H1 (cell line): ENCODE results near the gene EGFLAM. TPM values are rescaled to one million over a fixed set of nuclear protein-coding genes. Genes with fewer than 3 reads are reported as not detected.

Source experiments
- CTCF ChIA-PET: fragments of 300-600 bp; sonication (Branson Sonifier 250); formaldehyde crosslinking; loops from one replicate; lab custom pipeline; 2021; ENCODE audit not compliant: partially characterized antibody; lab: Charles Lee
- POLR2A ChIA-PET: fragments of 300-600 bp; sonication (Branson Sonifier 250); formaldehyde crosslinking; loops from one replicate; lab custom pipeline; 2021; ENCODE audit warnings: inconsistent platforms; ENCODE audit not compliant: partially characterized antibody; lab: Charles Lee
- DNase-seq, 2 experiments: peaks; one replicate each; pipeline versions ENCODE4 v3.0.0 to v3.0.0-alpha.2; 2010 to 2022; ENCODE audit warnings: low spot score in 2 of 2, low read depth in 1 of 2, mixed read lengths in 1 of 2
- FAIRE-seq: peaks from 2 replicates; lab custom pipeline; 2011; peaks lifted over from hg19 to GRCh38; lab: Jason Lieb, UNC
- H2AFZ ChIP-seq: 2 replicates; pipeline ENCODE4 v1.8.1; 2012; ENCODE audit warnings: low read length, inconsistent platforms
- H2AK5ac ChIP-seq: 2 replicates; pipeline ENCODE4 v1.6.1; 2013; ENCODE audit warnings: low read depth, low read length
- H2BK120ac ChIP-seq: replicated peaks from 2 replicates; pipeline ENCODE3; 2013; ENCODE audit warnings: low read depth, low read length, inconsistent platforms
- H2BK12ac ChIP-seq: 2 replicates; pipeline ENCODE4 v1.6.1; 2013; ENCODE audit warnings: low read depth, low read length
- H2BK15ac ChIP-seq: 2 replicates; pipeline ENCODE4 v1.6.1; 2013; ENCODE audit warnings: low read length
- H2BK20ac ChIP-seq: 2 replicates; pipeline ENCODE4 v1.6.1; 2013; ENCODE audit warnings: low read length
- H2BK5ac ChIP-seq: 2 replicates; pipeline ENCODE4 v1.6.1; 2013; ENCODE audit warnings: low read depth, low read length
- H3K14ac ChIP-seq: 2 replicates; pipeline ENCODE4 v1.6.1; 2013; ENCODE audit warnings: inconsistent platforms; ENCODE audit not compliant: insufficient read length
- H3K18ac ChIP-seq: 2 replicates; pipeline ENCODE4 v1.6.1; 2013; ENCODE audit warnings: low read length; ENCODE audit errors: extremely low read depth
- H3K23ac ChIP-seq: 2 replicates; pipeline ENCODE4 v1.6.1; 2013; ENCODE audit warnings: inconsistent platforms; ENCODE audit not compliant: insufficient read length
- H3K23me2 ChIP-seq: 2 replicates; pipeline ENCODE4 v1.6.1; 2013; ENCODE audit warnings: low read depth, low read length
- H3K27ac ChIP-seq: 2 replicates; pipeline ENCODE4 v1.6.1; 2011; ENCODE audit warnings: low read depth, low read length, inconsistent platforms
- H3K27me3 ChIP-seq, 4 experiments: replicated peaks in 1 of 4; 1 replicate in 1 of 4; 2 replicates in 3 of 4; pipeline versions ENCODE4 v1.6.1 to v1.8.1; 2011 to 2013; ENCODE audit warnings: low read length in 3 of 4, mild to moderate bottlenecking in 3 of 4, inconsistent platforms in 2 of 4, mixed read lengths in 2 of 4, moderate library complexity in 1 of 4; ENCODE audit not compliant: control insufficient read depth in 3 of 4, insufficient read depth in 3 of 4; ENCODE audit errors: extremely low read depth in 1 of 4
- H3K36me3 ChIP-seq, 4 experiments: 2 replicates each; pipeline versions ENCODE4 v1.6.1 to v1.8.1; 2011 to 2013; ENCODE audit warnings: mild to moderate bottlenecking in 4 of 4, low read length in 3 of 4, moderate library complexity in 2 of 4, control low read depth in 1 of 4, inconsistent platforms in 1 of 4; ENCODE audit not compliant: insufficient read depth in 4 of 4, control insufficient read depth in 2 of 4
- H3K4ac ChIP-seq: replicated peaks from 2 replicates; pipeline ENCODE3; 2013; ENCODE audit warnings: low read length, low read depth, mixed read lengths, inconsistent platforms; ENCODE audit not compliant: insufficient read length
- H3K4me1 ChIP-seq, 4 experiments: replicated peaks in 1 of 4; 1 replicate in 1 of 4; 2 replicates in 3 of 4; pipeline versions ENCODE4 v1.6.1 to v1.8.1; 2011 to 2013; ENCODE audit warnings: low read length in 3 of 4, inconsistent platforms in 2 of 4, mixed read lengths in 1 of 4; ENCODE audit not compliant: insufficient read depth in 4 of 4, control insufficient read depth in 3 of 4
- H3K4me2 ChIP-seq, 2 experiments: 2 replicates each; pipeline versions ENCODE4 v1.6.1 to v1.8.1; 2011 to 2013; ENCODE audit warnings: low read depth in 2 of 2, low read length in 2 of 2, control low read depth in 1 of 2, inconsistent platforms in 1 of 2, mild to moderate bottlenecking in 1 of 2; ENCODE audit not compliant: insufficient read depth in 1 of 2
- H3K4me3 ChIP-seq, 4 experiments: fragments of 200-600, 300-600 bp in 1 of 4; sonication (generic), shearing (Covaris generic), sonication (Bioruptor Twin) in 1 of 4; 2 replicates each; pipeline versions ENCODE4 v1.5.1 to v1.8.1; 2011 to 2016; ENCODE audit warnings: low read length in 4 of 4, low read depth in 3 of 4, control low read depth in 2 of 4, inconsistent platforms in 2 of 4, mild to moderate bottlenecking in 2 of 4, mixed read lengths in 1 of 4, moderate library complexity in 1 of 4; ENCODE audit not compliant: insufficient read depth in 2 of 4; ENCODE audit errors: extremely low read depth in 1 of 4
- H3K56ac ChIP-seq: replicated peaks from 2 replicates; pipeline ENCODE3; 2013; ENCODE audit warnings: low read depth, mild to moderate bottlenecking, mixed read lengths, low read length, inconsistent platforms; ENCODE audit not compliant: insufficient read length
- H3K79me1 ChIP-seq: 2 replicates; pipeline ENCODE4 v1.6.1; 2013; ENCODE audit warnings: low read depth, low read length, control low read depth
- H3K79me2 ChIP-seq, 2 experiments: 2 replicates each; pipeline versions ENCODE4 v1.6.1 to v1.8.1; 2012 to 2013; ENCODE audit warnings: low read length in 2 of 2, mild to moderate bottlenecking in 2 of 2, inconsistent platforms in 1 of 2; ENCODE audit not compliant: insufficient read depth in 2 of 2, control insufficient read depth in 1 of 2
- H3K9ac ChIP-seq, 4 experiments: replicated peaks in 1 of 4; 1 replicate in 1 of 4; 2 replicates in 3 of 4; pipeline versions ENCODE4 v1.6.1 to v1.8.1; 2011 to 2013; ENCODE audit warnings: low read depth in 3 of 4, low read length in 3 of 4, control low read depth in 2 of 4, mild to moderate bottlenecking in 2 of 4, moderate library complexity in 2 of 4, inconsistent platforms in 1 of 4; ENCODE audit errors: extremely low read depth in 1 of 4
- H3K9me3 ChIP-seq, 2 experiments: 2 replicates each; pipeline versions ENCODE4 v1.6.1 to v1.8.1; 2012 to 2013; ENCODE audit warnings: mild to moderate bottlenecking in 2 of 2, moderate library complexity in 2 of 2, control low read depth in 1 of 2, inconsistent platforms in 1 of 2, low read depth in 1 of 2, low read length in 1 of 2, mixed read lengths in 1 of 2; ENCODE audit not compliant: insufficient read depth in 2 of 2
- H4K20me1 ChIP-seq, 2 experiments: replicated peaks in 1 of 2; 2 replicates each; pipeline versions ENCODE3 to v1.8.1; 2011 to 2013; ENCODE audit warnings: inconsistent platforms in 2 of 2, low read length in 2 of 2, mild to moderate bottlenecking in 1 of 2; ENCODE audit not compliant: insufficient read depth in 2 of 2, control insufficient read depth in 1 of 2
- H4K5ac ChIP-seq: 2 replicates; pipeline ENCODE4 v1.6.1; 2013; ENCODE audit warnings: low read length, low read depth, mixed read lengths, inconsistent platforms; ENCODE audit not compliant: insufficient read length
- H4K8ac ChIP-seq: 2 replicates; pipeline ENCODE4 v1.8.0; 2013; ENCODE audit warnings: mild to moderate bottlenecking, moderate library complexity, low read length, inconsistent platforms; ENCODE audit not compliant: insufficient read depth; ENCODE audit errors: extremely low read depth
- H4K91ac ChIP-seq: replicated peaks from 2 replicates; pipeline ENCODE3; 2013; ENCODE audit warnings: low read length, mixed read lengths, inconsistent platforms; ENCODE audit not compliant: insufficient read length
- BACH1 ChIP-seq: IDR thresholded peaks from 2 replicates; pipeline ENCODE4 v1.6.1; 2012; ENCODE audit warnings: low read length, improper control_type of control experiment
- BCL11A ChIP-seq, 2 experiments: IDR thresholded peaks; one replicate each; pipeline ENCODE4 v1.6.1; 2011; ENCODE audit warnings: low read depth in 2 of 2, low read length in 2 of 2, mild to moderate bottlenecking in 2 of 2
- SIX5 ChIP-seq: IDR thresholded peaks from 2 replicates; pipeline ENCODE4 v1.6.1; 2011; ENCODE audit warnings: mild to moderate bottlenecking, low read depth, low read length
- WGBS, 2 experiments: shearing (Covaris generic) in 1 of 2; methylation state at CpG; one replicate each; pipeline versions ENCODE4 v1.1.6 to v1.1.7; 2013 to 2015; ENCODE audit warnings: low lambda C conversion rate in 2 of 2, mixed read lengths in 2 of 2, inconsistent platforms in 1 of 2, low coverage in 1 of 2, missing lambda C conversion rate in 1 of 2; ENCODE audit not compliant: insufficient replicate concordance in 2 of 2, insufficient coverage in 1 of 2, insufficient read length in 1 of 2; ENCODE audit errors: extremely low coverage in 1 of 2, missing lambda C conversion rate in 1 of 2; 5-methylcytosine and 5-hydroxymethylcytosine counted together
- polyA plus RNA-seq, 7 experiments: library from polyadenylated mRNA; depleted of rRNA in 3 of 7; stranded (reverse) in 5 of 7; unstranded in 2 of 7; fragments of >200 nt in 5 of 7; fragments of 200-250 nt in 2 of 7; gene quantifications; 1 replicate in 5 of 7; 2 replicates in 1 of 7; 4 replicates in 1 of 7; pipeline versions ENCODE4 v1.2.1 to v1.2.3, GENCODE V29; 2011 to 2013; ENCODE audit warnings: missing spikeins in 2 of 7, mixed read lengths in 2 of 7
- total RNA-seq: library from RNA; stranded (reverse); fragmentation: NEBNext Ultra II Directional; extraction: Animal tissue kit (Norgen Biotek cat#: 25700); gene quantifications from 2 replicates; pipeline ENCODE4 v1.2.1, GENCODE V29; 2021

EGFLAM gene
- total and polyA plus RNA-seq, 2 of the 8 experiments (the other 6 are each of a cell fraction or from before 2014, with no cell fraction given), result 0.20 to 0.24 TPM

DNA sequence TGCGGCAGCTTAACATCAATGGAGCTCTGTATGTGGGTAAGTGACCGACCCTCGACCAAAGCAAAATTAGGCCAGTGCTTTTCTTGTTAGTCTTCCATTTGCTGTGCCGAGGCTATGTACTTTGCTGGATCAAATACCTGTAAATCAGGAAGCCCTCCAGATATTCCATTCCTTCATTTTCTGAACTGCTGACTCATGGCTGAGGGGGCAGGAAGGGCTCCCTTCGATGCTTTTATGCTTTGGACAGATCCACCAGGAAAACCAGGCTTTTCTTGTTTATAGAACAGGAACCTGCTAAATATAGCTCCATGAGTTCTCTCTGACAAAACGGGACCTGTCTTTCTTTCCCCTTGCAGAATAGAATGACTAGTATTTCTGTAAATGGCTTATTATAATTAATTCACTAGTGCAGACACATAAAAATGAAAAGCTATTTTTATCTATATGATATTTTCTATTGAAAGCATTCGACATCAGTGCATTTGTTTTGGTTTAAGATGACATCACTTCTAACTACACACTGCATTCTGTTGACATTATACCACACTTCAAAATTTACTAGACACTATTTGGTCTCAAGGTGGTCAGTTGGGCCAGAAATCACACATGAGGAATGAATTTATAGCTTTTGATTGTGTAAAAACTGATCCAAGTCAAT is 204.7 kb downstream of the EGFLAM start:
- Histone ChIP-seq H3K56ac (no peak overlapping the region), H3K4ac (no peak overlapping the region), H3K9ac (no peak overlapping the region), H2BK15ac (no peak overlapping the region), H3K4me3 (no peak overlapping the region), H4K20me1 (no peaks in the 10 kb centered on the region), H4K91ac (no peak overlapping the region), H3K18ac (no peak overlapping the region), H3K27ac (no peak overlapping the region), H3K9me3 (no peaks in the 10 kb centered on the region), H3K23ac (no peak overlapping the region), H2BK5ac (no peak overlapping the region), H2AFZ (no peak overlapping the region), H2BK120ac (no peak overlapping the region), H3K4me2 (no peak overlapping the region), H3K79me1 (no peaks in the 10 kb centered on the region)
- POLR2A ChIA-PET, result no interaction called here
- 93% methylated on average over 7 of the region's 7 CpGs; no CpG with 5 or more reads in 1 of the 2 experiments for WGBS, 2 experiments
- no peak for FAIRE-seq
- TF ChIP-seq BCL11A (IDR thresholded peaks at IDR 0.05; ENCODE audit: low read depth in 2 of 2, low read length in 2 of 2) (no peak), BACH1 (peak; percentile 55; the same call in 1 of the 2 replicates), SIX5 (no peak)
- TF ChIP-seq, all 59 proteins: peak for 1
- H3K79me2 ChIP-seq, result no peaks in the 10 kb centered on the region
- no peak overlapping the region for H4K5ac ChIP-seq
- peaks cover 0 to 7% (median 2%) of the 10 kb centered on the region in 4 experiments; a peak in 3 of 7 replicates for H3K4me1 ChIP-seq
- H3K27me3 ChIP-seq, result no peaks in the 10 kb centered on the region
- no peak overlapping the region for H4K8ac ChIP-seq
- no peak overlapping the region for H2BK12ac ChIP-seq
- no peak for DNase-seq
- no peaks in the 10 kb centered on the region for H3K36me3 ChIP-seq
- no peaks in the 10 kb centered on the region for H3K23me2 ChIP-seq
- no peak overlapping the region for H2BK20ac ChIP-seq
- CTCF ChIA-PET, result interaction anchor here (0.9 to 2.5 kb wide), 4 partner anchors 21 to 87 kb away, joined by 3 to 7 read pairs (median 4); no protein-coding TSS in a partner anchor
- no peak overlapping the region for H2AK5ac ChIP-seq
- no peak overlapping the region for H3K14ac ChIP-seq
